A673 (cell line): ENCODE data around the gene ERG.

Experiments
- CTCF ChIP-seq: fragments of 300-800, 200-600 bp; sonication (generic); conservative IDR thresholded peaks from 2 replicates; pipeline ENCODE4 v1.5.1; 2017; ENCODE audit warnings: low read depth, mild to moderate bottlenecking, antibody characterized with exemption, low read length, moderate library complexity, mixed read lengths
- EZH2 ChIP-seq: fragments of 200-600 bp; sonication (generic); IDR thresholded peaks from 2 replicates; pipeline ENCODE4 v1.6.1; 2017; ENCODE audit warnings: borderline replicate concordance, low read depth, mild to moderate bottlenecking, mixed read lengths, antibody characterized with exemption, low read length; ENCODE audit not compliant: poor library complexity, severe bottlenecking

GRCh38 chr21:38361324-38361723 is 137.0 kb downstream of the ERG start:
- TF ChIP-seq CTCF, result no peak
- no peak for TF ChIP-seq EZH2
